H9 (cell line): ENCODE data around the gene OR5AC2. TPM values are rescaled to one million over a fixed set of nuclear protein-coding genes. Genes with fewer than 3 reads are reported as not detected.

Experiments
- DNase-seq: peaks from one replicate; pipeline ENCODE4 v3.0.0-alpha.2; 2017
- H2AFZ ChIP-seq: one replicate; pipeline ENCODE4 v1.6.1; 2013; ENCODE audit warnings: mild to moderate bottlenecking, low read length, control low read depth, moderate library complexity
- H2AK5ac ChIP-seq: 2 replicates; pipeline ENCODE4 v1.6.1; 2013; ENCODE audit warnings: low read length, control low read depth, mixed read lengths; ENCODE audit not compliant: insufficient read length
- H2BK120ac ChIP-seq: one replicate; pipeline ENCODE4 v1.6.1; 2013; ENCODE audit warnings: low read depth, mild to moderate bottlenecking, low read length, control low read depth, inconsistent platforms; ENCODE audit not compliant: poor library complexity, severe bottlenecking
- H2BK12ac ChIP-seq: 2 replicates; pipeline ENCODE4 v1.6.1; 2013; ENCODE audit warnings: low read length, control low read depth, mixed read lengths, low read depth; ENCODE audit not compliant: insufficient read length
- H2BK15ac ChIP-seq: 2 replicates; pipeline ENCODE4 v1.6.1; 2013; ENCODE audit warnings: low read depth, low read length, control low read depth
- H2BK20ac ChIP-seq: one replicate; pipeline ENCODE4 v1.6.1; 2013; ENCODE audit warnings: low read depth, mild to moderate bottlenecking, low read length, control low read depth, inconsistent platforms; ENCODE audit not compliant: poor library complexity, severe bottlenecking
- H2BK5ac ChIP-seq: 2 replicates; pipeline ENCODE4 v1.6.1; 2013; ENCODE audit warnings: low read length, control low read depth, mixed read lengths; ENCODE audit not compliant: insufficient read length
- H3K14ac ChIP-seq: 2 replicates; pipeline ENCODE4 v1.6.1; 2013; ENCODE audit warnings: low read length, control low read depth; ENCODE audit not compliant: insufficient read depth
- H3K18ac ChIP-seq: 2 replicates; pipeline ENCODE4 v1.6.1; 2013; ENCODE audit warnings: low read depth, mild to moderate bottlenecking, mixed read lengths, low read length, control low read depth; ENCODE audit not compliant: insufficient read length
- H3K23ac ChIP-seq: 2 replicates; pipeline ENCODE4 v1.6.1; 2013; ENCODE audit warnings: low read length, control low read depth, mixed read lengths, low read depth; ENCODE audit not compliant: insufficient read length
- H3K23me2 ChIP-seq: 2 replicates; pipeline ENCODE4 v1.6.1; 2013; ENCODE audit warnings: low read depth, mild to moderate bottlenecking, mixed read lengths, low read length, control low read depth; ENCODE audit not compliant: insufficient read length, poor library complexity, severe bottlenecking
- H3K27ac ChIP-seq: 2 replicates; pipeline ENCODE4 v1.5.1; 2013; ENCODE audit warnings: low read length, control low read depth, mixed read lengths, low read depth; ENCODE audit not compliant: insufficient read length
- H3K27me3 ChIP-seq: 2 replicates; pipeline ENCODE4 v1.6.1; 2013; ENCODE audit warnings: low read length, control low read depth, inconsistent platforms; ENCODE audit not compliant: insufficient read depth
- H3K4ac ChIP-seq: 2 replicates; pipeline ENCODE4 v1.6.1; 2013; ENCODE audit warnings: low read depth, mild to moderate bottlenecking, control low read depth, inconsistent platforms, low read length, moderate library complexity
- H3K4me1 ChIP-seq: 2 replicates; pipeline ENCODE4 v1.6.1; 2013; ENCODE audit warnings: low read length, control low read depth, inconsistent platforms; ENCODE audit not compliant: insufficient read depth
- H3K4me2 ChIP-seq: 2 replicates; pipeline ENCODE4 v1.6.1; 2013; ENCODE audit warnings: low read length, control low read depth, mixed read lengths; ENCODE audit not compliant: insufficient read length, insufficient read depth
- H3K56ac ChIP-seq: 2 replicates; pipeline ENCODE4 v1.6.1; 2013; ENCODE audit warnings: low read depth, mild to moderate bottlenecking, mixed read lengths, low read length, control low read depth; ENCODE audit not compliant: insufficient read length
- H3K79me1 ChIP-seq: 2 replicates; pipeline ENCODE4 v1.6.1; 2013; ENCODE audit warnings: low read depth, mild to moderate bottlenecking, moderate library complexity, low read length, control low read depth, inconsistent platforms; ENCODE audit not compliant: insufficient read depth, poor library complexity, severe bottlenecking
- H3K79me2 ChIP-seq: 2 replicates; pipeline ENCODE4 v1.6.1; 2013; ENCODE audit warnings: low read length, control low read depth, inconsistent platforms; ENCODE audit not compliant: insufficient read depth
- H3K9ac ChIP-seq: 2 replicates; pipeline ENCODE4 v1.6.1; 2013; ENCODE audit warnings: low read length, control low read depth, mixed read lengths; ENCODE audit not compliant: insufficient read length; ENCODE audit errors: extremely low read depth
- H3K9me3 ChIP-seq: one replicate; pipeline ENCODE4 v1.6.1; 2013; ENCODE audit warnings: low read depth, low read length, inconsistent platforms; ENCODE audit not compliant: control insufficient read depth
- H3T11ph ChIP-seq: one replicate; pipeline ENCODE4 v1.6.1; 2013; ENCODE audit warnings: mild to moderate bottlenecking, low read length, control low read depth, inconsistent platforms
- H4K20me1 ChIP-seq: one replicate; pipeline ENCODE4 v1.6.1; 2013; ENCODE audit not compliant: control insufficient read depth, insufficient read length, insufficient read depth
- H4K5ac ChIP-seq: 2 replicates; pipeline ENCODE4 v1.6.1; 2013; ENCODE audit warnings: low read depth, mild to moderate bottlenecking, mixed read lengths, low read length, control low read depth; ENCODE audit not compliant: insufficient read length
- H4K8ac ChIP-seq: replicated peaks from 2 replicates; pipeline ENCODE4 v1.6.1; 2013; ENCODE audit warnings: low read length, control low read depth, mixed read lengths, low read depth; ENCODE audit not compliant: insufficient read length
- H4K91ac ChIP-seq: 2 replicates; pipeline ENCODE4 v1.6.1; 2013; ENCODE audit warnings: low read depth, mild to moderate bottlenecking, moderate library complexity, mixed read lengths, low read length, control low read depth; ENCODE audit not compliant: insufficient read length
- H3K27ac Mint-ChIP-seq, 3 experiments: 2 replicates in 2 of 3; 3 replicates in 1 of 3; pipeline ENCODE4 v1.8.0; 2020 to 2021; ENCODE audit warnings: mixed read lengths in 3 of 3, mild to moderate bottlenecking in 1 of 3, moderate library complexity in 1 of 3
- H3K27me3 Mint-ChIP-seq: 2 replicates; pipeline ENCODE4 v1.8.0; 2021; ENCODE audit warnings: low read depth, mild to moderate bottlenecking, moderate library complexity, mixed read lengths
- H3K36me3 Mint-ChIP-seq, 3 experiments: 2 replicates in 2 of 3; 3 replicates in 1 of 3; pipeline ENCODE4 v1.8.0; 2020 to 2021; ENCODE audit warnings: low read depth in 3 of 3, mixed read lengths in 3 of 3; ENCODE audit not compliant: insufficient read depth in 1 of 3
- H3K4me1 Mint-ChIP-seq, 2 experiments: 2 replicates each; pipeline ENCODE4 v1.8.0; 2020; ENCODE audit warnings: mixed read lengths in 2 of 2
- H3K4me3 Mint-ChIP-seq, 2 experiments: 2 replicates in 1 of 2; 3 replicates in 1 of 2; pipeline ENCODE4 v1.8.0; 2020 to 2021; ENCODE audit warnings: mild to moderate bottlenecking in 2 of 2, mixed read lengths in 2 of 2, moderate library complexity in 1 of 2
- H3K9me3 Mint-ChIP-seq, 2 experiments: 2 replicates in 1 of 2; 3 replicates in 1 of 2; pipeline ENCODE4 v1.8.0; 2020; ENCODE audit warnings: mild to moderate bottlenecking in 2 of 2, mixed read lengths in 2 of 2, moderate library complexity in 1 of 2
- WGBS: extraction: QIAGEN DNeasy Blood & Tissue Kit; methylation state at CpG from one replicate; pipeline ENCODE4 v1.1.7; 2013; ENCODE audit warnings: missing lambda C conversion rate, low lambda C conversion rate, mixed read lengths; ENCODE audit not compliant: insufficient read length; ENCODE audit errors: extremely low coverage; 5-methylcytosine and 5-hydroxymethylcytosine counted together
- total RNA-seq: library from RNA; stranded (reverse); gene quantifications from 2 replicates; pipeline ENCODE4 v1.2.1, GENCODE V29; 2021
- TF ChIP-seq, protein P1 (sequence below): fragments of 200-600 bp; sonication (generic); conservative IDR thresholded peaks from 3 replicates; pipeline ENCODE4 v1.8.0; 2021; ENCODE audit warnings: antibody characterized with exemption, mild to moderate bottlenecking

The OR5AC2 gene
- total RNA-seq, 1 experiment from 2014 or later = not detected

DNA sequence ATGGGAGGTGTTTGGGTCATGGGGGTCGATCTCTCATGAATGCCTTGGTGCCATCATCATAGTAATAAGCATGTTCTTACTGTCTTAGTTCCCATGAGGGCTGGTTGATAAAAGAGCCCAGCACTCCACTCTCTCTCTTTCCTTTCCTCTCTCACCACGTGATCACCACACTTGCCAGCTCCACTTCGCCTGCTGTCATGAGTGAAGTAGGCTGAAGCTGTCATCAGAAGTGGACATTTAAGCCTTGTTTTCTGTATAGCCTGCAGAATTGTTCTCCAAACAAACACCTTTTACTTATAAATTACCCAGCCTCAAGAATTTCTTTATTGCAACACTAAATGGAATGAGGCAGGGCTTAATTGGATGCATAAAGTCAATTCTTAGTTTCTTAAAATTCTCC lies 49.7 kb downstream of the OR5AC2 start:
- Histone ChIP-seq H3K18ac (no peak overlapping the region), H2BK120ac (no peak overlapping the region), H2BK5ac (no peak overlapping the region), H3T11ph (no peak overlapping the region), H3K23ac (no peak overlapping the region), H3K4me2 (no peak overlapping the region), H3K14ac (no peak overlapping the region), H2BK12ac (no peak overlapping the region), H3K79me2 (no peaks in the 10 kb centered on the region), H3K9ac (no peak overlapping the region), H3K23me2 (no peaks in the 10 kb centered on the region), H3K79me1 (no peaks in the 10 kb centered on the region), H3K9me3 (no peaks in the 10 kb centered on the region), H3K56ac (no peak overlapping the region), H4K8ac (no peak overlapping the region), H4K5ac (no peak overlapping the region), H4K20me1 (no peaks in the 10 kb centered on the region), H3K4me1 (no peaks in the 10 kb centered on the region), H3K4ac (no peak overlapping the region), H4K91ac (no peak overlapping the region), H2AK5ac (no peak overlapping the region), H2BK15ac (no peak overlapping the region), H2BK20ac (no peak overlapping the region), H3K27ac (no peak overlapping the region), H3K27me3 (no peaks in the 10 kb centered on the region), H2AFZ (no peak overlapping the region)
- Mint-ChIP-seq H3K27me3 (no peaks in the 10 kb centered on the region), H3K4me3 (no peak overlapping the region), H3K27ac (no peak overlapping the region), H3K4me1 (peaks cover 17 to 22% of the 10 kb centered on the region in 2 experiments), H3K9me3 (no peaks in the 10 kb centered on the region; a peak in 1 of 5 replicates), H3K36me3 (no peaks in the 10 kb centered on the region)
- TF ChIP-seq, protein P1, sequence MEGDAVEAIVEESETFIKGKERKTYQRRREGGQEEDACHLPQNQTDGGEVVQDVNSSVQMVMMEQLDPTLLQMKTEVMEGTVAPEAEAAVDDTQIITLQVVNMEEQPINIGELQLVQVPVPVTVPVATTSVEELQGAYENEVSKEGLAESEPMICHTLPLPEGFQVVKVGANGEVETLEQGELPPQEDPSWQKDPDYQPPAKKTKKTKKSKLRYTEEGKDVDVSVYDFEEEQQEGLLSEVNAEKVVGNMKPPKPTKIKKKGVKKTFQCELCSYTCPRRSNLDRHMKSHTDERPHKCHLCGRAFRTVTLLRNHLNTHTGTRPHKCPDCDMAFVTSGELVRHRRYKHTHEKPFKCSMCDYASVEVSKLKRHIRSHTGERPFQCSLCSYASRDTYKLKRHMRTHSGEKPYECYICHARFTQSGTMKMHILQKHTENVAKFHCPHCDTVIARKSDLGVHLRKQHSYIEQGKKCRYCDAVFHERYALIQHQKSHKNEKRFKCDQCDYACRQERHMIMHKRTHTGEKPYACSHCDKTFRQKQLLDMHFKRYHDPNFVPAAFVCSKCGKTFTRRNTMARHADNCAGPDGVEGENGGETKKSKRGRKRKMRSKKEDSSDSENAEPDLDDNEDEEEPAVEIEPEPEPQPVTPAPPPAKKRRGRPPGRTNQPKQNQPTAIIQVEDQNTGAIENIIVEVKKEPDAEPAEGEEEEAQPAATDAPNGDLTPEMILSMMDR = no peak
- no peak for DNase-seq
- WGBS = no CpG with 5 or more reads among the region's 3 CpGs

Other genes starting within 250 kb of the OR5AC2 start
- 13.1 and 15.5 TPM in 2 replicates for gene RIOX2, start 114.7 kb upstream of the OR5AC2 start, total RNA-seq
- not detected in 2 replicates for gene GABRR3, start 51.9 kb upstream of the OR5AC2 start, total RNA-seq
- gene OR5H1, start 43.5 kb downstream of the OR5AC2 start, total RNA-seq = not detected in 2 replicates
- gene OR5H14, start 60.3 kb downstream of the OR5AC2 start, total RNA-seq = not detected in 2 replicates
- gene OR5H15, start 79.5 kb downstream of the OR5AC2 start, total RNA-seq = not detected in 2 replicates
- gene OR5H6, start 177.1 kb downstream of the OR5AC2 start, total RNA-seq = not detected in 2 replicates
- gene OR5H2, start 195.3 kb downstream of the OR5AC2 start, total RNA-seq = not detected in 2 replicates